A549 treated with Mapracorat at 1 μM for 4 hours (cell line): ENCODE results near the gene MAGEB6B. TPM values are rescaled to one million over a fixed set of nuclear protein-coding genes. Genes with fewer than 3 reads are reported as not detected.

ENCODE experiments used
- total RNA-seq: library from RNA; stranded (reverse); fragments of 200-300 nt; extraction: Qiagen RNA extraction; gene quantifications from 5 replicates; pipeline ENCODE4 v1.2.3, GENCODE V29; 2022

The MAGEB6B gene, protein sequence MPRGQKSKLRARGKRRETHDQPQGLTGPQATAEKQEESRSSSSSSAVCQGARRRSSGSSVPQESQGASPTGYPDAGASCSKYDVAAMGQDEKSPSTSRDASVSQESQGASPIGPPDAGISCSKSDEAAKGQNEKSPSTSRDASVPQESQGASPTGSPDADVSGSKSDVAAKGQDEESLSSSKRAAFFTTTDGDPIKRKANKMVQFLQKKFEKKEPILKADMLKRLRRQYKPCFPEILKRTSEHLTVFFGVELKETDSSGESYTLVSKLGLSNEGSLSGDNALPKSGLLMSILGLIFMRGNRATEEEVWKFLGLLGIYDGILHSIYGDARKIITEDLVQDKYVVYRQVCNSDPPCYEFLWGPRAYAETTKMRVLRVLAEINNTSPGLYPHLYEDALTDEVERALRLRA
- not detected in 5 replicates for total RNA-seq

DNA sequence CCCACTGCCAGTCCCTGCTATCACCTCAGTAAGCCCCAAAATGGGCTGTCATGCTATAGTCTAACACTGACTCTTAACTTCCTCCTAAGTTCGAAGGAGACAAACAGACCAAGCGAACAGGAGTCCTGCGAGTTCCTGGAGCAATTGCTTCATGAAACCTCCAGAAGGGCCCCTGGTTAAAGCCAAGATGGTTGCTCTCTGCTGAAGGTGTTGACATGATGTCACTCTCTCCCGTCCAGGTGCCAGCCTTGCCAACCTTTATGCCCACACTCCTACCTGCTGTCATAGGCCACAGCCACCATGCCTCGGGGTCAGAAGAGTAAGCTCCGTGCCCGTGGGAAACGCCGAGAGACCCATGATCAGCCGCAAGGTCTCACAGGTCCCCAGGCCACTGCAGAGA, at the start of gene MAGEB6B:
MAGEB6B (plus strand) TSS at position 301 of the 400 bp plus-strand sequence; CDS start at position 301, 0 bp downstream.

DNA sequence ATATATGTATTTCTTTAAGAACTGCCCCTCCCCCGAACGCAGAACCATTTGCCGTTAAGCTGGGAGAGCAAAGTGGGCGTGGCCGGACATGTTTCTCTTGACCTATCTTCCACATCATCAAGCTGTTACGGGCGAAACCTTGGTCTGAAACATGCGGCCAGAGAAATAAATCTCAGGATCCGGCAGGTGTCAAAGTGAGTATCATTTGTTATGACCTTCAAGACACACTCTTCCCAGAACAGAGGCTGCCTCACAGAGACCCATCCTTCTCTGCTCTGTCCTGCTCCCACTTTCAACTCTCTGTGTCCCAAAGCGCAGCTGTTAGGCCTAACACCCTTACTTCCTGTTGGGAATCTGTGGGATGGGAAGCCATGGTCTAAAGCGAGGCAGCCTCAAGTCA, 22.1 kb upstream of the MAGEB6B start, which contains the start of gene MAGEB18:
MAGEB18 (plus strand) TSS at position 70 of the 400 bp plus-strand sequence. CDS start 643 bp downstream, outside the sequence.

DNA sequence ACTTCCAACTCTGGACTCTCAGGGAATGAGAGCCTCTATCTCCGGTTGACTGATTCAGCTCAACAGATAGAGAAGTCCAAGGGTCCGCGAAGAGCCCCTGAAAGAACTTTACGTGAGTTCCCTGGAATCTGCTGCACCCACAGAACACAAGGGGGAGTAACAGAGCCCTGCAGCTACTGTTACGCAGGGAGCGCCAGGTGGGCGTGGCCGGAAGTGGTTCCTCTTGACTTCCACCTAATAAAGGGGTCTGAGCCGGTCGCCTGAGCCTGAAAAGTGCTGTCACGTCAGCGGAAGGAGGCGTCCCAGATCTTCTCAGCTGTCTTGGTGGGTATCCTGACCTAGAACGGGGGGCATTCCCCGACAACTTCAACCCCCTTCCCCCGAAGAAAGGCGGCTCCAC, 31.8 kb downstream of the MAGEB6B start, which contains the start of gene MAGEB6:
MAGEB6 (plus strand) TSS at position 237 of the 400 bp plus-strand sequence. CDS start 1,407 bp downstream, outside the sequence.

Other genes starting within 250 kb of the MAGEB6B start
- gene MAGEB18, start 22.3 kb upstream of the MAGEB6B start, total RNA-seq = not detected in 5 replicates
- gene MAGEB6, start 31.8 kb downstream of the MAGEB6B start, total RNA-seq = 0.08 TPM in 1 of 5 replicates, not detected in the others
- not detected in 5 replicates for gene MAGEB5, start 55.6 kb downstream of the MAGEB6B start, total RNA-seq